Neutrophil (primary cell): Measurements from ENCODE around the gene ACTR6.

Source experiments
- H3K27ac ChIP-seq: fragments of 200-600 bp; sonication (generic); 2 replicates; pipeline ENCODE4 v1.5.1; 2016; ENCODE audit warnings: mild to moderate bottlenecking, moderate library complexity
- H3K27me3 ChIP-seq: fragments of 200-600 bp; sonication (generic); 2 replicates; pipeline ENCODE4 v1.6.0; 2016; ENCODE audit warnings: mild to moderate bottlenecking
- H3K36me3 ChIP-seq: fragments of 200-600 bp; sonication (generic); 2 replicates; pipeline ENCODE4 v1.5.1; 2017
- H3K4me1 ChIP-seq, 2 experiments: fragments of 200-600 bp in 1 of 2; sonication (generic) in 1 of 2; 1 replicate in 1 of 2; 2 replicates in 1 of 2; pipeline versions ENCODE4 v1.5.1 to v1.6.1; 2013 to 2016; ENCODE audit warnings: low read depth in 1 of 2, low read length in 1 of 2, mild to moderate bottlenecking in 1 of 2, moderate library complexity in 1 of 2; ENCODE audit not compliant: control insufficient read depth in 1 of 2, insufficient read depth in 1 of 2
- H3K4me3 ChIP-seq, 2 experiments: fragments of 200-600 bp in 1 of 2; sonication (generic) in 1 of 2; 1 replicate in 1 of 2; 2 replicates in 1 of 2; pipeline ENCODE4 v1.5.1; 2013 to 2016; ENCODE audit warnings: low read depth in 1 of 2, low read length in 1 of 2, mild to moderate bottlenecking in 1 of 2, moderate library complexity in 1 of 2
- H3K9me3 ChIP-seq: fragments of 200-600 bp; sonication (generic); 2 replicates; pipeline ENCODE4 v1.5.1; 2016
- TF ChIP-seq, protein P1 (sequence below): fragments of 200-600 bp; sonication (generic); IDR thresholded peaks from 2 replicates; pipeline ENCODE4 v1.5.1; 2016; ENCODE audit warnings: antibody characterized with exemption

The ACTR6 gene

DNA sequence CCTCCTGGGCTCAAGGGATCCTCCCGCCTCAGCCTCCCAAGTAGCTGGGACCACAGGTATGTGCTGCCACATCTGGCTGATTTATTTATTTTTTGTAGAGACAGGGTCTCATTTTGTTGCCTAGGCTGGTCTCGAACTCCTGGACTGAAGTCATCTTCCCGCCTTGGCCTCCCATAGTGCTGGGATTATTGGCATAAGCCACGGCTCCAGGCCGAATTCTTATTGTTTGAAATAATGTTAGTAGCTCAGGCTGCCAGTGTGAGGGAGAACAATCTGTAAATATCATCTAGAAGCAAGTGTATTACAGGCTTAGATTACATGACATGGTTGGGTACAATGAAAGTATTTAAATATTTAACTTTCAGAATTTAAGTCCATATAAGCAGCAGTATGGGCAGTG, 8.2 kb downstream of the ACTR6 start:
- Histone ChIP-seq H3K4me3 (no peak overlapping the region), H3K36me3 (peaks cover 63% of the 10 kb centered on the region), H3K27ac (no peak overlapping the region), H3K9me3 (no peaks in the 10 kb centered on the region), H3K27me3 (no peaks in the 10 kb centered on the region), H3K4me1 (no peaks in the 10 kb centered on the region)
- TF ChIP-seq, protein P1, sequence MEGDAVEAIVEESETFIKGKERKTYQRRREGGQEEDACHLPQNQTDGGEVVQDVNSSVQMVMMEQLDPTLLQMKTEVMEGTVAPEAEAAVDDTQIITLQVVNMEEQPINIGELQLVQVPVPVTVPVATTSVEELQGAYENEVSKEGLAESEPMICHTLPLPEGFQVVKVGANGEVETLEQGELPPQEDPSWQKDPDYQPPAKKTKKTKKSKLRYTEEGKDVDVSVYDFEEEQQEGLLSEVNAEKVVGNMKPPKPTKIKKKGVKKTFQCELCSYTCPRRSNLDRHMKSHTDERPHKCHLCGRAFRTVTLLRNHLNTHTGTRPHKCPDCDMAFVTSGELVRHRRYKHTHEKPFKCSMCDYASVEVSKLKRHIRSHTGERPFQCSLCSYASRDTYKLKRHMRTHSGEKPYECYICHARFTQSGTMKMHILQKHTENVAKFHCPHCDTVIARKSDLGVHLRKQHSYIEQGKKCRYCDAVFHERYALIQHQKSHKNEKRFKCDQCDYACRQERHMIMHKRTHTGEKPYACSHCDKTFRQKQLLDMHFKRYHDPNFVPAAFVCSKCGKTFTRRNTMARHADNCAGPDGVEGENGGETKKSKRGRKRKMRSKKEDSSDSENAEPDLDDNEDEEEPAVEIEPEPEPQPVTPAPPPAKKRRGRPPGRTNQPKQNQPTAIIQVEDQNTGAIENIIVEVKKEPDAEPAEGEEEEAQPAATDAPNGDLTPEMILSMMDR = no peak

DNA sequence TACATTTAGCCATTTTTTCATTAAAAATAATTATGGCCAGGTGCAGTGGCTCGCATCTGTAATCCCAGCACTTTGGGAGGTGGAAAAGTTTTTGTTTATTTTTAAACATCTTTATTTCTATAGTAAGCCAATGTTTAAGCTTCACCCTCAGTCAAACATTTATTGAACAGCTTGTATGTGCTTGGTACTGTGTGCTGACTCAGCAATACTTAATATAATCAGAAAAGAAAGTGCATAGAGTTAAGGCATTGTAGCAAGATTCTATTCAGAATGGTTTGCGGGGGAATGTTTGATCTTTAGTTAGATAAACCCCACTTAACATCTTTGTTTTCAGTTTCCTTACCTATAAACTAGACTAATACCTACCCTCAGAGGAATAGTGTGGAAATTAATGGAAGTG, 11.1 kb downstream of the ACTR6 start:
- peaks cover 0 to 7% of the 10 kb centered on the region in 2 experiments for H3K4me1 ChIP-seq
- H3K27ac ChIP-seq = no peak overlapping the region
- no peaks in the 10 kb centered on the region for H3K27me3 ChIP-seq
- TF ChIP-seq, protein P1 = no peak
- H3K4me3 ChIP-seq = no peak overlapping the region
- no peaks in the 10 kb centered on the region for H3K9me3 ChIP-seq
- H3K36me3 ChIP-seq = peaks cover 62% of the 10 kb centered on the region

DNA sequence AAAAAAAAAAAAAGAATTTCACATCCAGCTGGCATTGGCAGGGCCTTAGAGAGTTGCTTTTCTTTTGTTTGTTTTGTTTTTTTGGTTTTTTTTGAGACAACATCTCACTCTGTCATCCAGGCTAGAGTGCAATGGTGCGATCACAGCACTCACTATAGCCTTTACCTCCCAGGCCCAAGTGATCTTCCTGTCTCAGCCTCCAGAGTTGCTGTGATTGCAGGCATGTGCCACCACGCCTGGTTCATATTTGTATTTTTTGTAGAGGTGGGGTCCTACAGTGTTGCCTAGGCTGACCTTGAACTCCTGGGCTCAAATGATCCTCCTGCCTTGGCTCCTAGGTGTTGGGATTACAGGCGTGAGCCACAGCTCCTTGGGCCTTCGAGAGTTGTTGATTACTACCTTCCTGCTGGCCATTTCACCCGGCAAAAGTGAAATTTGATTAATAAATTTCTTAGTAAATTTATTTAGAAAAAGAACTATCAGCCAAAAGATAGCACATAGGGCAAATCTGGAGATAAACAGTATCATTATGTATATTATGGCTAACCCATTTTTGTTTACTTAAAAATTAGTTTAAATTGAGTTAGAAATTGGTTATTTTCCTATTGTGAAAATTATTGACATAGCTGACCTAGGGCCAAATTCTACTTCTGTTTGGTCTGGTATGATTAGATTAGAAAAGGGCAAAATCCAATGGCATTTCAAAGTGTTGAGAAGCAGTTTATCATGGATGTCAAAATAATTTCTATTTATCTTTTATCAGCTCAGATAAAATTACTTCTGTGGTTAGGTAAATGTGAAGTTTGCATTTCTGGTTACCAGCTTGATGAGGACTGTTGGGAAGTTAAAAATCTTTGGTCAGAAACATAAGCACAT, 12.6 kb downstream of the ACTR6 start:
- Histone ChIP-seq H3K4me3 (no peak overlapping the region), H3K27ac (no peak overlapping the region), H3K27me3 (no peaks in the 10 kb centered on the region), H3K36me3 (peaks cover 52% of the 10 kb centered on the region), H3K9me3 (no peaks in the 10 kb centered on the region), H3K4me1 (peaks cover 0 to 7% of the 10 kb centered on the region in 2 experiments)
- TF ChIP-seq, protein P1 = no peak

DNA sequence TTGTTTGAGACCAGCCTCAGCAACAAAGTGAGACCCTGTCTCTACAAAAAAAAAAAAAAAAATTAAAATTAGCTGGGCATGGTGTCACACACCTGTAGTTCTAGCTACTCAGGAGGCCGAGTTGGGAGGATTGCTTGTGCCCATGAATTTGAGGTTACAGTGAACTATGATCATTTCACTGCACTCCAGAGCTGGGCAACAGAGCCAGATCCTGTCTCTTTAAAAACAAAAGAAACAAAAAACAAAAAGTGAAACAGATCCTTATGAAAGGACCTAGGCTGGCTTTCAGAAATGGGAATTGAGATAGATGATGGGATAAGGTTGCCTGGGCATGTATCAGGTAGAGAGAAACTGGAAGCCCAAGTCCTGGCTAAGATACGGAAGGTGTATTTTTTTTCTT, 13.9 kb downstream of the ACTR6 start:
- Histone ChIP-seq H3K4me3 (no peak overlapping the region), H3K27me3 (no peaks in the 10 kb centered on the region), H3K4me1 (peaks cover 0 to 7% of the 10 kb centered on the region in 2 experiments), H3K9me3 (no peaks in the 10 kb centered on the region), H3K36me3 (peaks cover 51% of the 10 kb centered on the region), H3K27ac (peak overlapping the region; percentile 63)
- TF ChIP-seq, protein P1 = no peak

DNA sequence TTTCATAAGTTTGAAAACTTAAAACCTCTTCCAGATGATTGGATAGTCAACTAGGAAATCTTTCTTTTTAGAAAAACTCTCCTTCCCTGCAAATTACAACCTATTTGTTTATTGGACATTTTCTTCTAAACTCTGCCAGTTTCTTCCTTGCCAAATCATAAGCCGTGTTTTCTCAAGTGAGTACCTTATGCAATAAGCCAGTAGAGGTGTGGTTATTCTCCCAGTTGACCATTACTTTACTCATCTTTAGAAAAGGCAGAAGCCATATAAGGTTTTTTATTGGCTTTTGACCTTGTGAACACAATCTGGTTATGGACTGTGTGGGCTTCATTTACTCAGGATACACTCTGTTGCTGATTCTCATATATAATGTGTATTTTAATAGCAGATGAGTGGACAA, 14.6 kb downstream of the ACTR6 start:
- Histone ChIP-seq H3K27me3 (no peaks in the 10 kb centered on the region), H3K36me3 (peaks cover 51% of the 10 kb centered on the region), H3K9me3 (no peaks in the 10 kb centered on the region), H3K4me3 (no peak overlapping the region), H3K27ac (peak overlapping the region; percentile 63), H3K4me1 (peaks cover 0 to 7% of the 10 kb centered on the region in 2 experiments)
- TF ChIP-seq, protein P1 = no peak
